ENCODE measurements around the gene ZRSR2. TPM values are rescaled to one million over a fixed set of nuclear protein-coding genes. Genes with fewer than 3 reads are reported as not detected.

Gene ZRSR2
- total and polyA plus RNA-seq, 9 of the 15 experiments (the other 6 are each of a cell fraction or from before 2014, with no cell fraction given), result 3.5 to 19.5 (median 8.6) TPM

DNA sequence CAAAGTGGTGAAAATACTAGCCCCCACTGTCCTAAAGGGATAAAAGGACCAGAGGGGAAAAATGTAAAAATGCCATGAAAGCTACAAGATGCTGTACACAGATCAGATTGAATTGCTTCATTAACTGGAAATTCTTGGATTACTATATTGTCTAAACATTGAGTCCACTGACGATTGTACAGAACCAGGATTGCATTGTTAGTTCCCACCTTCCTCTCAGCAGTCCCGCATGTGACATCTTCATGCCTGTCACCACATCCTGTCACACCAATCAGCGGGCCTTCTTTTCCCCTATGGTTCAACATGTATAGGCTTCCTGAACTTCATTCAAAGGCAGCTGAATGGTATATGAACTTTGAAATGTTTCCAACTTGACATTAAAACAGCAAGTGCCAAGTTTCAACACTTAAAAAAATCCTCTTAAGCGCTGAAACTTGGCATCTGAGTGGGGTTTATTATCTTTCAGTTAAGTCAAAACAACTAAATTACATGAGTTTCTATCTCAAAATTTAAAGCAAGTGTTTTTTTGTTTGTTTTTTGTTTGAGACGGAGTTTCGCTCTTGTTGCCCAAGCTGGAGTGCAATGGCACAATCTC, 24.6 kb downstream of the ZRSR2 start:
- Histone ChIP-seq H3K27me3 (ENCODE audit: control insufficient read depth in 2 of 2, insufficient read depth in 2 of 2, low read length in 2 of 2) (no peaks in the 10 kb centered on the region), H3K79me2 (ENCODE audit: control insufficient read depth, insufficient read depth, low read length) (no peaks in the 10 kb centered on the region), H3K36me3 (ENCODE audit: control insufficient read depth, insufficient read depth, low read length) (peaks cover 34% of the 10 kb centered on the region; the same call in 1 of the 3 replicates), H3K4me1 (replicated peaks in 1 of 2; ENCODE audit: control insufficient read depth in 2 of 2, insufficient read depth in 2 of 2, low read length in 2 of 2) (no peaks in the 10 kb centered on the region), H3K9ac (ENCODE audit: insufficient read depth in 1 of 2, low read depth in 2 of 2, low read length in 2 of 2) (no peak overlapping the region), H3K9me3 (replicated peaks; ENCODE audit: control insufficient read depth, insufficient read depth, low read depth, low read length) (no peaks in the 10 kb centered on the region), H3K27ac (ENCODE audit: extremely low read depth, low read depth, low read length) (no peak overlapping the region), H3K4me3 (no peak overlapping the region), H2AFZ (ENCODE audit: low read depth, low read length) (no peak overlapping the region), H3K9me1 (ENCODE audit: control insufficient read depth, insufficient read depth, low read length) (no peaks in the 10 kb centered on the region), H4K20me1 (replicated peaks; ENCODE audit: control insufficient read depth, insufficient read depth, low read length) (no peaks in the 10 kb centered on the region), H3K4me2 (ENCODE audit: insufficient read depth, low read length) (no peak overlapping the region)
- ChIA-PET CTCF (ENCODE audit: low intra/inter-chr PET ratio) (no interaction called here), POLR2A (interaction anchor here (0.9 kb wide), 1 partner anchor 84 kb away, joined by 4 read pairs; no protein-coding TSS in a partner anchor)
- WGBS (ENCODE audit: insufficient coverage, low coverage, missing lambda C conversion rate), result 76% methylated on average over 5 of the region's 6 CpGs
- no TSS peak for BruUV-seq (replicated peaks)
- FAIRE-seq, result no peak
- no peak for DNase-seq (ENCODE audit: extremely low read depth in 1 of 4, low spot score in 3 of 4)
- in situ Hi-C loops (cut with MboI) (no loop called here), intact Hi-C loops (cut with micrococcal nuclease) (no loop called here)
- ATAC-seq, result no peak
- no peak for TF ChIP-seq FOXA1 (IDR thresholded peaks at IDR 0.05; ENCODE audit: borderline replicate concordance)
- TF ChIP-seq, protein P1, sequence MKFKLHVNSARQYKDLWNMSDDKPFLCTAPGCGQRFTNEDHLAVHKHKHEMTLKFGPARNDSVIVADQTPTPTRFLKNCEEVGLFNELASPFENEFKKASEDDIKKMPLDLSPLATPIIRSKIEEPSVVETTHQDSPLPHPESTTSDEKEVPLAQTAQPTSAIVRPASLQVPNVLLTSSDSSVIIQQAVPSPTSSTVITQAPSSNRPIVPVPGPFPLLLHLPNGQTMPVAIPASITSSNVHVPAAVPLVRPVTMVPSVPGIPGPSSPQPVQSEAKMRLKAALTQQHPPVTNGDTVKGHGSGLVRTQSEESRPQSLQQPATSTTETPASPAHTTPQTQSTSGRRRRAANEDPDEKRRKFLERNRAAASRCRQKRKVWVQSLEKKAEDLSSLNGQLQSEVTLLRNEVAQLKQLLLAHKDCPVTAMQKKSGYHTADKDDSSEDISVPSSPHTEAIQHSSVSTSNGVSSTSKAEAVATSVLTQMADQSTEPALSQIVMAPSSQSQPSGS (CRISPR knock-in tag; IDR thresholded peaks at IDR 0.05), result no peak
- TF ChIP-seq, protein P2, sequence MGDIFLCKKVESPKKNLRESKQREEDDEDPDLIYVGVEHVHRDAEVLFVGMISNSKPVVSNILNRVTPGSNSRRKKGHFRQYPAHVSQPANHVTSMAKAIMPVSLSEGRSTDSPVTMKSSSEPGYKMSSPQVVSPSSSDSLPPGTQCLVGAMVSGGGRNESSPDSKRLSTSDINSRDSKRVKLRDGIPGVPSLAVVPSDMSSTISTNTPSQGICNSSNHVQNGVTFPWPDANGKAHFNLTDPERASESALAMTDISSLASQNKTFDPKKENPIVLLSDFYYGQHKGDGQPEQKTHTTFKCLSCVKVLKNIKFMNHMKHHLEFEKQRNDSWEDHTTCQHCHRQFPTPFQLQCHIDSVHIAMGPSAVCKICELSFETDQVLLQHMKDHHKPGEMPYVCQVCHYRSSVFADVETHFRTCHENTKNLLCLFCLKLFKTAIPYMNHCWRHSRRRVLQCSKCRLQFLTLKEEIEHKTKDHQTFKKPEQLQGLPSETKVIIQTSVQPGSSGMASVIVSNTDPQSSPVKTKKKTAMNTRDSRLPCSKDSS (IDR thresholded peaks at IDR 0.05; ENCODE audit: low read depth, partially characterized antibody), result no peak
- TF ChIP-seq OTX1 (CRISPR knock-in tag; IDR thresholded peaks at IDR 0.05), result no peak
- TF ChIP-seq IRF2 (CRISPR knock-in tag; IDR thresholded peaks at IDR 0.05), result no peak
- TF ChIP-seq, protein P3, sequence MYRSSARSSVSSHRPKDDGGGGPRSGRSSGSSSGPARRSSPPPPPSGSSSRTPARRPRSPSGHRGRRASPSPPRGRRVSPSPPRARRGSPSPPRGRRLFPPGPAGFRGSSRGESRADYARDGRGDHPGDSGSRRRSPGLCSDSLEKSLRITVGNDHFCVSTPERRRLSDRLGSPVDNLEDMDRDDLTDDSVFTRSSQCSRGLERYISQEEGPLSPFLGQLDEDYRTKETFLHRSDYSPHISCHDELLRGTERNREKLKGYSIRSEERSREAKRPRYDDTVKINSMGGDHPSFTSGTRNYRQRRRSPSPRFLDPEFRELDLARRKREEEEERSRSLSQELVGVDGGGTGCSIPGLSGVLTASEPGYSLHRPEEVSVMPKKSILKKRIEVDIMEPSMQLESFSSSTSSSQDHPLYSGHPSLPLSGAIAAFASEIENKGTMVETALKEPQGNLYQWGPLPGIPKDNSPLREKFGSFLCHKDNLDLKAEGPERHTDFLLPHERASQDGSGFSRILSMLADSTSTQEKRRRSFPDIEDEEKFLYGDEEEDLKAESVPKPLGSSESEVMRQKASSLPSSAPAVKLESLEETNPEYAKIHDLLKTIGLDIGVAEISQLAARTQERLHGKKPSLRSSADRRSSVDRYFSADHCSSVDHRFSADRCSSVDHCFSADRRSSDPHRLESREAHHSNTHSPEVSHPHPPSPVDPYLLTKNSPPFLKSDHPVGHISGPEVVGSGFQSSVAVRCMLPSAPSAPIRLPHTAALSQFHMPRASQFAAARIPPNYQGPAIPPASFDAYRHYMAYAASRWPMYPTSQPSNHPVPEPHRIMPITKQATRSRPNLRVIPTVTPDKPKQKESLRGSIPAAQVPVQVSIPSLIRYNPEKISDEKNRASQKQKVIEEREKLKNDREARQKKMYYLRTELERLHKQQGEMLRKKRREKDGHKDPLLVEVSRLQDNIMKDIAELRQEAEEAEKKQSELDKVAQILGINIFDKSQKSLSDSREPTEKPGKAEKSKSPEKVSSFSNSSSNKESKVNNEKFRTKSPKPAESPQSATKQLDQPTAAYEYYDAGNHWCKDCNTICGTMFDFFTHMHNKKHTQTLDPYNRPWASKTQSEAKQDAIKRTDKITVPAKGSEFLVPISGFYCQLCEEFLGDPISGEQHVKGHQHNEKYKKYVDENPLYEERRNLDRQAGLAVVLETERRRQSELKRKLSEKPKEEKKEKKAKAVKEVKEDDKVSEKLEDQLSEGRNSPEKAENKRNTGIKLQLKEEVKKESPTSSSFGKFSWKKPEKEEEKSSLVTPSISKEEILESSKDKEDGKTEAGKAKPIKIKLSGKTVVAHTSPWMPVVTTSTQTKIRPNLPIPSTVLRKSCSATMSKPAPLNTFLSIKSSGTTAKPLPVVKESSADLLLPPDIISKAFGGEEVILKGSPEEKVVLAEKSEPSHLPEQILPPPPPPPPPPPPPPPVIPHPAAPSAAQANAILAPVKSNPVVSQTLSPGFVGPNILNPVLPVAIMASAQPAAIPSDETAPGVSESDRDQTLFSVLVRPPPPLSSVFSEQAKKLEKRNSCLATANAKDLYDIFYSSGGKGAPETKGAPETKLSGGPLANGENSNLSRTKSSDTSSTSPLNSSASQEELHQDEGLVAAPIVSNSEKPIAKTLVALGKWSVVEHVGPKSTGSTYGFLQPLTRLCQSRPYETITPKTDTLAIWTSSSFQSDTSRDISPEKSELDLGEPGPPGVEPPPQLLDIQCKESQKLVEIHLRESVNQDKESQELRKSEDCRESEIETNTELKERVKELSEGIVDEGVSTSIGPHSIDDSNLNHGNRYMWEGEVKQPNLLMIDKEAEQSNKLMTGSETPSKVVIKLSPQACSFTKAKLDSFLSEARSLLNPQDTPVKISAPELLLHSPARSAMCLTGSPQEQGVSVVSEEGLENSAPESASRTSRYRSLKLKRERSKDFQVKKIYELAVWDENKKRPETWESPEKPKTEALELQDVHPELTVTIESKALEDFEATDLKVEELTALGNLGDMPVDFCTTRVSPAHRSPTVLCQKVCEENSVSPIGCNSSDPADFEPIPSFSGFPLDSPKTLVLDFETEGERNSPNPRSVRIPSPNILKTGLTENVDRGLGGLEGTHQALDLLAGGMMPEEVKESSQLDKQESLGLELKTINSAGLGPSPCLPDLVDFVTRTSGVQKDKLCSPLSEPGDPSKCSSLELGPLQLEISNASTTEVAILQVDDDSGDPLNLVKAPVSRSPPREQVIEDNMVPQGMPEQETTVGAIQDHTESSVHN (IDR thresholded peaks at IDR 0.05; ENCODE audit: borderline replicate concordance in 1 of 2, low read depth in 1 of 2), result no peak
- no peak for TF ChIP-seq ZNF551 (CRISPR knock-in tag; IDR thresholded peaks at IDR 0.05)
- TF ChIP-seq, protein P4, sequence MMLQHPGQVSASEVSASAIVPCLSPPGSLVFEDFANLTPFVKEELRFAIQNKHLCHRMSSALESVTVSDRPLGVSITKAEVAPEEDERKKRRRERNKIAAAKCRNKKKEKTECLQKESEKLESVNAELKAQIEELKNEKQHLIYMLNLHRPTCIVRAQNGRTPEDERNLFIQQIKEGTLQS (IDR thresholded peaks at IDR 0.05), result no peak
- TF ChIP-seq, protein P4 (CRISPR knock-in tag; conservative IDR thresholded peaks at IDR 0.05), result no peak
